NB4 (cell line): ENCODE results near the gene SLC4A9.
A peak's percentile ranks its signal among the peaks of the same experiment; 100 is the strongest.

Source experiments
- DNase-seq: peaks from one replicate; pipeline ENCODE4 v3.0.0; 2010; ENCODE audit warnings: low read depth
- H3K4me3 ChIP-seq: one replicate; pipeline ENCODE4 v1.5.1; 2011; ENCODE audit warnings: mild to moderate bottlenecking, low read depth, low read length, moderate library complexity
- CTCF ChIP-seq: IDR thresholded peaks from one replicate; pipeline ENCODE4 v1.5.1; 2012; ENCODE audit warnings: low read depth, low read length
- MAX ChIP-seq: IDR thresholded peaks from 2 replicates; pipeline ENCODE4 v1.6.1; 2011; ENCODE audit warnings: low read depth, low read length
- MYC ChIP-seq: IDR thresholded peaks from 2 replicates; pipeline ENCODE4 v1.6.1; 2011; ENCODE audit warnings: low read depth, low read length
- POLR2A ChIP-seq: IDR thresholded peaks from 2 replicates; pipeline ENCODE4 v1.6.1; 2011; ENCODE audit warnings: mild to moderate bottlenecking; ENCODE audit not compliant: insufficient read length; ENCODE audit errors: extremely low read depth

The SLC4A9 gene

GRCh38 chr5:140360101-140360500, at the start of gene SLC4A9:
Gene SLC4A9 (plus strand): TSS chr5:140360194. CDS start chr5:140360237, 43 bp downstream.
- no peak for DNase-seq
- TF ChIP-seq MAX (no peak), MYC (no peak), CTCF (no peak), POLR2A (no peak)
- no peak within 1 kb of the TSS for H3K4me3 ChIP-seq

GRCh38 chr5:140310434-140310833, 49.6 kb upstream of the SLC4A9 start:
- no peak overlapping the region for H3K4me3 ChIP-seq
- DNase-seq = no peak
- TF ChIP-seq MAX = no peak
- TF ChIP-seq MYC = no peak
- no peak for TF ChIP-seq CTCF
- TF ChIP-seq POLR2A = no peak

- DNase-seq = no peak
- no peak for TF ChIP-seq CTCF
- TF ChIP-seq MAX = no peak
- no peak for TF ChIP-seq MYC
- no peak for TF ChIP-seq POLR2A
- H3K4me3 ChIP-seq = no peak overlapping the region
Measured at GRCh38 chr5:140311011-140311467, 49.0 kb upstream of the SLC4A9 start.

GRCh38 chr5:140312067-140312790, 47.8 kb upstream of the SLC4A9 start:
- H3K4me3 ChIP-seq = no peak overlapping the region
- TF ChIP-seq POLR2A = no peak
- TF ChIP-seq MYC = no peak
- TF ChIP-seq CTCF = no peak
- TF ChIP-seq MAX = no peak
- DNase-seq = peak; percentile 48

- no peak for TF ChIP-seq POLR2A
- no peak for TF ChIP-seq MAX
- TF ChIP-seq CTCF = no peak
- TF ChIP-seq MYC = no peak
- no peak overlapping the region for H3K4me3 ChIP-seq
- DNase-seq = no peak
Measured at GRCh38 chr5:140312791-140313189, 47.2 kb upstream of the SLC4A9 start.

- no peak overlapping the region for H3K4me3 ChIP-seq
- TF ChIP-seq POLR2A (no peak), MAX (no peak), MYC (no peak), CTCF (no peak)
- DNase-seq = no peak
Measured at GRCh38 chr5:140317859-140318258, 42.1 kb upstream of the SLC4A9 start.
